ENCODE measurements around the gene ESYT3.

ESYT3 gene

DNA sequence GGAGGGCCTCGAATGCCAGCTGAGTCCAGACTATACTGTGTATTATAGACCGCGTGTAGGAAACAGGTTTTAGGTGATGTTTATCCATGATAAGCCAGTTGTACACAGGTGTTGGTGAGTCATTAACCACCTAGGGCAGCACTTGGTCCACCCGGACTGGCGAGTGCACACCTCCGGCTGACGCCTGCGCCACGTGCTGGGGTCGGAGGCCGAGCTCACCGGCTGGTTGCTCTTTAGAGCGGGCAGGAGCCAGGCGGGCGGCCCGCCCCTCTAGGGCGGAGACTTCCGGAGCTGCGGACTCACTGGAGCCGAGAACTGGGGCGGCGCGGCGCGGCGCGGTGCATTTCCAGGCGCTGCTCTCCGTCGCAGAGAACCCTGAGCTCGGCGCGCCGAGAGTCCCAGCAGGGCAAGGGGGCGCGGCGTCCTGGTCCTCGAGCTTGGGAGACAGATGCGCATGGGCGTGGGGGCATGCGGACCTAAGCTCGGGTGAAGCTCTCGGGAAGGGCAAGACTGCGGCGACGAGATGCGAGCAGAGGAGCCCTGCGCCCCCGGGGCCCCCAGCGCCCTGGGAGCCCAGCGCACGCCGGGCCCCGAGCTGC, at the start of gene ESYT3:
TSS of gene ESYT3 (plus strand) at position 341 of the 599 bp plus-strand sequence. CDS start at position 524, 183 bp downstream.
- DNase-seq (ENCODE audit: low spot score): no peak

GRCh38 chr3:138384976-138385375, 49.4 kb upstream of the ESYT3 start:
- DNase-seq (ENCODE audit: low spot score): no peak

DNA sequence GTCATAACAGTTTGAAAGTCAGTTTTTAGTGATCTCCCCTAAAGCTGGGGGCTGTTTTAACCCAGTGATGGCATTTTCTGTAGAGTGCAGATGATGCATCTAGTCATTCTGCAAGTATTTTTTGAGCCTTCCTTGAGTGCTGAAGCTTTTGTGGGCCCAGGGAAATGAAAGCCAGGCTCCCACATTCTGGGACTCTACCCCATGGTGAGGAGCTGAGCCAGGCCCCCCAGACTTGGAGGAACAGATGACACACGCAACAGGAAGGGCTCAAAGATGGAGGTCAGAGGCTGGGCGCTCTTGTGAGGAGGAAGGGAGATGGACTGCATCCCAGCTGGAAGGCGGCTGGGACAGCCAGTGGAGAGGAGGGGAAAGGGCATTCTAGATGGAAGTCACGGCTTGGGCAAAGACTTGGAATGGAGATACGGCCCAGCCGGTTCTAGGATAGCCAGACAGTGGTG, 45.2 kb upstream of the ESYT3 start:
- no peak for DNase-seq (ENCODE audit: low spot score)

GRCh38 chr3:138389841-138390581, 44.4 kb upstream of the ESYT3 start:
- DNase-seq (ENCODE audit: low spot score): no peak

- no peak for DNase-seq (ENCODE audit: low spot score)
Observed at GRCh38 chr3:138390582-138390932, 43.9 kb upstream of the ESYT3 start.

DNA sequence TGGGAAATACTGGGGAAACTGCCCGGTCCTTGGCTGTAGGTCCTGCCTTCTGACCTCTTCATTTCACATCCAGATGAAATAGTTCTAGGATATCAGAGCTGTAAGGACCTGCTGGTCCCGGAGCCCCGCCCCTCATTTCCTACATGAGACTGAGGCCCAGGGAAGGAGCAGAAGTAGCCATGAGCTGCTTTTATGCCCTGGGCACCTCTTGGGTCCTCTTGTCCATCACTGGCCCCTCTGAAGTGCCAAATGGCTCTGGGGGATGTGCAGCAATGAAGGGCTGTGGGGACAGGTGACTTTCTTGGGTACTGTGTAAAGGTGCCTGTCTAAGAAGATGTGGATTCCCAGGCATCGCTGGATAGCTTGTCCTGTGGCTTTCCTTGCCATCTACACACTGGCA, 40.3 kb upstream of the ESYT3 start:
- no peak for DNase-seq (ENCODE audit: low spot score)

DNA sequence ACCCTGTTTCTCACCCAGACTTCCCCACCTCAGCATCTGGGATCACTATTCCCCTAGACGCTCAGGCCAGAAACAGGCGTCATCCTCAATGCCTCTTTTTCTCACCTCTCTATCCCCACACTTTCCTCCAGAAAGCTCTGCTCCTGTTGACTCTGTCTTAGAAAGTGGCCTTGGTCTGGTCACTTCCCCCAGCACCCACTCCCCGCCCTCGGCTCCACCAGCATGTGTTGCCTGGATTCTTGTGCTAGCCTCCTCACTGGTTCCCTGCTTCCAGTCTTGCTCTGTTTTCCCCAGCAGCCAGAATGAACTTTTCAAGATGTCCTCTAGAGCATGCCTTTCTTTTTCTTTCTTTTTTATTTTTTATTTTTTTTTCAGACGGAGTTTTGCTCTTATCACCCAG, 39.7 kb upstream of the ESYT3 start:
- DNase-seq (ENCODE audit: low spot score): no peak

DNA sequence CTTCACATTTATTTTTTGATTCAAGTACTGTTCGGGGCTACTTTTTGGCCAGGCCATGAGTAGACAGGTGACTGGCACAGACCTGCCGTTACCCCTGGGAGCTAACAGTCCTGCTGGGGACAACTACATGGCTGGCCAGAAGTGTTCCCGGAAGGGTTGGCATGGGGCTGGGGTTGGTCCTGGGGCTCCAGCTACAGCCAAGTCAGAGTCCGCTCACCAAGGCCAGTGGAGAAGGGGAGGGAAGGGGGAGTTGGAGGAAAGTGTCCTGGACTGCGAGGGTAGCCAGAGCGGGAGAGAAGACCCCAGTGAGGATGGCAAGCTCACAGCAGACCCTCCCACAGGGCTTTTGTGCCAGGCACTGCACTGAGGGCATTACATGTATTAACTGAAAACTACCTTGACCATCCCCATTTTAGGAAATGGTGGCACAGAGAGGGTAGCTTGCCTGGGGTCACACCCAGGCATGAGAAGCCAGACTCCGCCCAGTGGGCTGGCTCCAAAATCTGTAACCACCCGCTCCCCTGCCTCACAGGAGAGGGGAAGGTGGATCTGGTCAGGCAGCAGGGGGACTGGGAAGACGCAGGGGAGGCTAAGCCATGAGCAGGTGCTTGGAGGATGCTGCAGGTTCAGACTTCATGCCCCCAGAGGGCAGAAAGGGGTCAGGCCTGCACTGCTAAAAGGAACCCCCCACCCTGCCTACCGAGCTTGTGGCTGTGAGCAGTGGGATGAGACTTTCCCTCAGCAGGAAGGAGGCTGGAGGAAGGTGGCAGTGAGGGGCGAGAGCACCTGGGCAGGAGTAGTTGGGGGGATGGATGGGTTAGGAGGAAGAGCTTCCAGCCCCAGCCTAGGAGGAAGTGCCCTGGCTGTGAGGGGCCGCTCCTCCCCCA, 38.3 kb upstream of the ESYT3 start:
- DNase-seq (ENCODE audit: low spot score): no peak

DNA sequence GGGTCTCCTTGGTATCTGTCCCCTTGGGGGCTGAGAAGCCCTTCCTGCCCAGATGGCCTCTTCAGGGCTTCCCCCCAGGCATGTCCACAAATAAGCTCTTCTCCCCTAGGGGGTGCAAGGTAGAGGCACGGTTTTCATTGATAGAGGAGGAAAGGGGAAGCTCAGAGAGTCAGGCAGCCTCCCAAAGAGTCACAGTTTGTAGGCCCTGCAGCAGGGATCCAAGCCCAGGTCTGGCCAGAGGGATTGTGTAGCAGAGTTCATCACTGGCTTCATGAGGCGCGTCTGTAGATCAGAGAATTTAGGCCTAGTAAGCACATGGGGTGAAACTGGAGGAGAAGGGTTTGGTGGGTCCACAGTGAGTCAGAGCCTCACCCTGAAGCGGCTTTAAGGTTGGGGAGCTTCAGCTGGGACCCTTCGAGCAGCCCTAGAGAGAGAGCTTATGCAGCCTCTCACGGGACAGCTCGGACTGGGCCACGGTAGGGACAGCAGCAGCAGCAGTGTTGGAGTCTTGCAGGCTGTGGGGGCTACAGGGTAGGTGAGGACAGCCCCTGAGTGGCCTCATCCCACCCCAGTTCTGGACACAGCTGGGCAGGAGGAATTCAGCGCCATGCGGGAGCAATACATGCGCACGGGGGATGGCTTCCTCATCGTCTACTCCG, 37.5 kb upstream of the ESYT3 start:
- DNase-seq (ENCODE audit: low spot score): peak; percentile 22

GRCh38 chr3:138397983-138398382, 36.4 kb upstream of the ESYT3 start:
- no peak for DNase-seq (ENCODE audit: low spot score)

DNA sequence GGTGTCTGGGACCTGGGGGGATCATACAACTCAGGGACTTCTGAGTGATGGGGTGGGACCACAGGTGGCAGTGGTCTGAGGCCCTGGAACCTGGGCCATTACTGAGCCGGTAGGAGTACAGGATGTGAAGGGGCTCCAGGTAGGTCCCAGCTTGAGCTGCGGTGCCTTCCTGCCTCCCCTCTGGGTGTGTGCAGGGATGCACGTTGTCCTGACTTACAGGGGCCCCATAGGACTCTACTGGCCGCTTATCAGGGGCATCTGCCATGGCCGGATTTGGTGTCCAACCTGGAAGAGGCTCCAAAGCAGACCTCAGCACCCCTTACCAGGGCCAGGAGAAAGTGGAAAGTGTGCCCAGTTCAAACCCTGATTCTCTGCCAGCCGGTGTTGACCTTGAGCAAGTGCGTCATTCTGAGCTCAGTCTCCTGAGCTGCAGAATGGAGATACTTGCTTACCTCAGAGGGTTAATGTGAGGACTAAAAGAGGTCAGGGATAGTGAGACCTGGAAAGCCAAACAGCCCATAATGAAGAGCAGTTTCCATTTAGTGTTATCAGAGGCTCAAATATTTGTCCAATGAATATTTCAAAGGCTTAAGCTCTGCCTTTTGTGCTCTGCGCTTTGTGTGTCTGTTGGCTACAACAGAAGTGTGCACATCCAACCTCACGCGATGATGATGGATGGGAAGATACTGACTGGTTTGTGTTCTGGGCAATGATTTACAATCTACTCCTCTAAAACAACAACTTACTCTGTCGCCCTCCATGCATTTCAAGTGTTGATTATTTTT, 35.4 kb upstream of the ESYT3 start:
- no peak for DNase-seq (ENCODE audit: low spot score)

GRCh38 chr3:138399766-138400165, 34.6 kb upstream of the ESYT3 start:
- DNase-seq (ENCODE audit: low spot score): no peak

DNA sequence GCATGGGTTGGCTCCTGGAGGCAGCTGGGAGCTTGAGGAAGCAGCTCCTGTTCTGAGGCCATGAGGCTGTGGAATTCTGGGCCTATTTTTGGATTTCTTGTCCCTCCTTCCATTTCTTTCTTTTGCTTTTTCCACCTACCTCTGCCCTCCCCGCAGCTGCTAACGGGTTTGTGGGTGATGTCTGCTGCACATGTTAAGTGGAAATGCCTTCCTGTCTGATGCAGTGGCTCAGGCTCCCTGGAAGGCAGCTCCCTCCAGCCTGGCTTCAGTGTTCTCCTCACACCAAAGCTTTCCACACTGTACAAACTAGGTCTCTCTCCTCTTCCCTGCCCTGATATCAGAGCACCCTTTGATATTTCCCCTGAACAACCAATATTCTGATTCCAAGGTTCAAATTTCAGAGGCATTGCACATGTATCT, 33.8 kb upstream of the ESYT3 start:
- no peak for DNase-seq (ENCODE audit: low spot score)

- no peak for DNase-seq (ENCODE audit: low spot score)
Observed at GRCh38 chr3:138401834-138402233, 32.6 kb upstream of the ESYT3 start.

DNA sequence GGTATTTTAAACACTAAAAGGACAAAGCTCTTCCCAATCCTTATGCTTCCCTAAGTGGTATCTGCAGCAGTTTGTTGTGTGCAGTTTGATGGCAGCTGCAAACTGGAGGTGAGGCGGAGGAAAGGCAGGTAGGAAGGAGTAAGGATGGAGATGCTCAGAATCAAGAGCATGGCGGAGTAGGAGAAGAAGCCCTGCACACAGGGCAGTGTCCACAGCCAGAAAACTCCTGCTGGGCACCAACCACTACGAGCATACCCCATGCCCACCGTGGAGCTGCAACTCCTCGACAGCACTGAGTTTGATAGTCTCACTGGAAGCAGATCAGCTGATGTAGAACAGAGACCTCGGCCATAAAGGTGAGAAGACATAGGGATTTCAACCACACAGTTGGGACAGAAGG, 30.3 kb upstream of the ESYT3 start:
- no peak for DNase-seq (ENCODE audit: low spot score)

DNA sequence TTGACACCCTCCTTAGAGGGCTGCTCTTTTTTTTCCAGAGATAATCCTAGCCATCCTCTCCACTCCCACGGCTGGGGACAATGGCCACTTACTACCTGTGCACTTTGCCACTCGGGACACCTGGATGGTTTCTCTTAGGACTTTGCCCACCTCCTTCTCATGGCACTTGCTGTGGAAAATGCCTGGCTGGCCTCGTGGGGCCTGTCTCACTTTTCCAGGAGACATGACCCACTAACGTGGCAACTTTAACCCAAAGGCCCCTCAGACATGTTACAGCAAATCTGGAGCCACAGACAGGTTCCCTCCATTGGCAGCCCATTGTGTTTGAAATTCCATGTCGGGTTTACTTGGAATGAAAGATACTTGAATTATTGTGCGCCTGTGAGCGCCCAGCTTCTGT, 29.4 kb upstream of the ESYT3 start:
- no peak for DNase-seq (ENCODE audit: low spot score)

DNA sequence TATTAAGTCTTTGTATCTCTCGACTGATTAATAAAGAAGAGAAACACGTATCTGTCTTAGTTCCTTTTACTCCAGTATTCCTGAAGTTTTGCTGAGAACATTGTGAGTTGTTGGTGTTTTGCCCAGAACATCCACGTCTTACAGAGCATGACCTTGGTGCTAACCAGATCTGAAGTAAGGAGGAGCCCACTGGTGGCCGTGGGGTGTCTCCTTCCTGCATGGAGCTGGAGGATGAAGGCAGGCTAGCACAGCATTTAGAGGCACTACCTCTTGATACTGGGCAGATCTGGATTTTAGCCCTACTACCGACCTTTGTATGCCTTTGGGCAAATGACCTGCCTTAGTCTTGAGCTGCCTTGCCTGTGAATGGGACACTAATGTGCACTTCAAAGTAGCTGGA, 28.9 kb upstream of the ESYT3 start:
- DNase-seq (ENCODE audit: low spot score): no peak

GRCh38 chr3:138406606-138407005, 27.8 kb upstream of the ESYT3 start:
- DNase-seq (ENCODE audit: low spot score): no peak

DNA sequence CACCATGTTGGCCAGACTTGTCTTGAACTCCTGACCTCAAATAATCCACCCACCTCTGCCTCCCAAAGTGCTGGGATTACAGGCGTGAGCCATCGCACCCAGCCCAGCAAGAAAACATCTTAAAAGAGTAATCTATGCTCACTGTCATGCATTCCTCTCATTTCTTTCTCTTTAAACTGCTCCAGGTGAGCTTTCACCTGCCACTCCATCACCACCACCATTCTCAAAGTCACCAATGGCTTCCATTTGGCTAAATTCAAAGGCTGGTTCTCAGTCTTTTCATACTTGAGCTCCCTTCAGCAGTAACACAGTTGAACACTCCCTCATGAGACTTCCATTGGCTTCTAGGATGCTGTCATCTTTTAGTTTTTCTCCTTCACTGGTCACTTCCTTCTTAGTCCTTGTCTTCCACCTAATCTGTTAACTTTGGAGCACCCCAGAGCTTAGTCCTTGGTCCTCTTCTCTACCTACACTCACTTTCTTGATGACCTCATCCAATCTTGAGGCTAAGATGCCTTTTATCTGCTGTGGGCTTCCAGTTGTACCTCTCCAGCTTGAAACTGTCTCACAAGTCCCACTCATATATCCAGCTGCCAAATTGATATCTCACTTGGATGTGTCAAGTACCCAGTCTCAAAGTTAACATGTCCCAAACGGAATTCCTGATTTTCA, 27.0 kb upstream of the ESYT3 start:
- no peak for DNase-seq (ENCODE audit: low spot score)

GRCh38 chr3:138408751-138409570, 25.5 kb upstream of the ESYT3 start:
- no peak for DNase-seq (ENCODE audit: low spot score)
